NK-92 treated with Interleukin-12 subunit alpha and Interleukin-12 subunit beta, amount 100 ng/mL, for 24 hours (cell line): ENCODE results near the gene COL15A1.

ENCODE experiments used
- DNase-seq: peaks from one replicate; lab custom pipeline; 2025; lab: John Stamatoyannopoulos, UW

Gene COL15A1

GRCh38 chr9:99037769-99038483 is 94.2 kb downstream of the COL15A1 start:
- DNase-seq: no peak

- DNase-seq: no peak
Measured at GRCh38 chr9:99038484-99038820, 94.7 kb downstream of the COL15A1 start.

- DNase-seq: no peak
Measured at GRCh38 chr9:99039505-99040182, 95.9 kb downstream of the COL15A1 start.

GRCh38 chr9:99040251-99040900 is 96.7 kb downstream of the COL15A1 start:
- no peak for DNase-seq

- DNase-seq: peak; percentile 36
Measured at GRCh38 chr9:99040911-99041582, 97.3 kb downstream of the COL15A1 start.

GRCh38 chr9:99041618-99042017 is 97.9 kb downstream of the COL15A1 start:
- no peak for DNase-seq

- DNase-seq: no peak
Measured at GRCh38 chr9:99042620-99043019, 98.9 kb downstream of the COL15A1 start.

- DNase-seq: no peak
Measured at GRCh38 chr9:99044827-99045226, 101.1 kb downstream of the COL15A1 start.

GRCh38 chr9:99046068-99046467 is 102.4 kb downstream of the COL15A1 start:
- no peak for DNase-seq

- no peak for DNase-seq
Measured at GRCh38 chr9:99046542-99047071, 102.9 kb downstream of the COL15A1 start.

GRCh38 chr9:99049228-99049627 is 105.5 kb downstream of the COL15A1 start:
- DNase-seq: no peak

- DNase-seq: no peak
Measured at GRCh38 chr9:99049641-99050040, 105.9 kb downstream of the COL15A1 start.

GRCh38 chr9:99050292-99050911 is 106.7 kb downstream of the COL15A1 start:
- no peak for DNase-seq

- no peak for DNase-seq
Measured at GRCh38 chr9:99050924-99051323, 107.2 kb downstream of the COL15A1 start.

GRCh38 chr9:99051406-99051805 is 107.7 kb downstream of the COL15A1 start:
- no peak for DNase-seq

GRCh38 chr9:99051851-99052250 is 108.1 kb downstream of the COL15A1 start:
- DNase-seq: no peak

- DNase-seq: peak; percentile 32
Measured at GRCh38 chr9:99052815-99053715, 109.4 kb downstream of the COL15A1 start.

GRCh38 chr9:99054581-99054980 is 110.9 kb downstream of the COL15A1 start:
- DNase-seq: no peak

- DNase-seq: no peak
Measured at GRCh38 chr9:99055384-99055783, 111.7 kb downstream of the COL15A1 start.

- DNase-seq: no peak
Measured at GRCh38 chr9:99056186-99056585, 112.5 kb downstream of the COL15A1 start.
